Measurements from ENCODE around the gene SLIT1.

SLIT1 gene

DNA sequence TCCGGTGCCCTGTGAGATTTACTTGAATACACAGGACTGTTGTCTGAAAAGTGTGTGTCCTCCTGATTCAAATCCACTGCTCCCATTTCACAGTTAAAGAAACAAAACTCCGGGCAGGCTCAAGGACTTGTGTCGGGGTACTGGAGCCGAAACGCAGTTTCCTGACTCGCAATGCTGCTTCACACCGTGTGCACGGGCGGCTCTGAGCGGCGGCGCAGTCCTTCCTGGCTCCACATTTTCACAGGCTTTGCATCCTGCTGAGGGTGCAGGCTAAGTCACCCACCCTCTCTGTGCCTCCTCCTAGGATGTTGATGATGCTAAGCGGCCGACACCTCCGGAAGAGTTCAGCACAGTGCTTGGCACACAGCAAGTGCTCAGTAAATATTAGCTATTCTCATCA is 65.4 kb downstream of the SLIT1 start:
- intact Hi-C loops (cut with DNase I), result no loop called here
- DNase-seq, result peak in 2 of 10 donors; percentile 65 to 84

DNA sequence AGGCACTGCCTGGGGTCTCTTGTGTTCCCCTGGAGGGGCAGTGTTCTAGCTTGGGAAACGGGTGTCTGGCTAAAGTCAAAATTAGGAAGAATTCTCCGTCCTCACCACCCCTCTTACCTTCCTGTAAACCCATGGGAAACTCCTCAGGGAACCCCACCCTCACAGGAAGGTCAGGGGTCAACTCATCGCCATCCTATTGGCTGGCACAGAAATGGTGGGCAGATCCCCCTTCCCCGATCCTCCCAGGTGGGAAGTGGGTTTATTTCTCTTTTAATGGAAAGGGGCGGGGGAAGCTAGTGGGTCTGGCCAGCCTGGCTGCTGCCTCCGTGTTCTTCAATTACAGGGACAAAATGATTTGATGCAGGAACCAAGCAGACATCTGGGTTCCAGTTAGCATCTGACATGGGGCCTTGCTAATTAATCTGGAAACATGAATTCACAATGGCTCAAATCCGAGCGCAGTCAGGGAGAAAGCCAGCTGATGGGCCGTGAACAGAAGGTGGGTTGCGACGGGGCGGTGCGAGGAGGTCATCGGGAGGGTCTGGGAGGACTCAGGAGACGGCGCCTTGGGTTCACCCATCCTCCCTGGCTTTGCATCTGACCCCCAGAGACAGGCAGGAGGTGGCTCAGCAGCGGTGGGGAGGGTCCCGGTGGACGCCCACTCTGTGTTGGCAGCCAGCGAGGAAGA is 66.6 kb downstream of the SLIT1 start:
- peak in 2 of 10 donors; percentile 43 to 64 for DNase-seq
- intact Hi-C loops (cut with DNase I), result no loop called here

DNA sequence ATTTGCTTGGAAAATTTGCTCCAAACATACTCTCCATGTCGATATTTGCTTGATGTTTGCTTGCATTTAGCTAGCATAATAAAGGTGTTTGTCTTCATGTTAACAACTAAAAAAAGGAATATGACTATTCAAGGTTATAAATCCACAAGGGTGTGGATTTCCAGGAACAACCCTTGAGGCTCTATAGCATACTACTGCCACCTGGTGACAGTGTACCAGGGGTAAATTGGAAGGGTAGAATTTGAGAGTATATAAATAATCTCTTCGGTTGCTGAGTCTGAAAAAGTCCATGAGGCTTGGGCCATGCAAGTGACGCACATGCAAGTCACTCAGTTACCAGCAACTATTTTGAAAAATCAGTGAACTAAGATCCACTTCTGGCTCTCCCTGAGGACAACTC is 68.4 kb downstream of the SLIT1 start:
- intact Hi-C loops (cut with DNase I), result no loop called here
- no peak for DNase-seq

DNA sequence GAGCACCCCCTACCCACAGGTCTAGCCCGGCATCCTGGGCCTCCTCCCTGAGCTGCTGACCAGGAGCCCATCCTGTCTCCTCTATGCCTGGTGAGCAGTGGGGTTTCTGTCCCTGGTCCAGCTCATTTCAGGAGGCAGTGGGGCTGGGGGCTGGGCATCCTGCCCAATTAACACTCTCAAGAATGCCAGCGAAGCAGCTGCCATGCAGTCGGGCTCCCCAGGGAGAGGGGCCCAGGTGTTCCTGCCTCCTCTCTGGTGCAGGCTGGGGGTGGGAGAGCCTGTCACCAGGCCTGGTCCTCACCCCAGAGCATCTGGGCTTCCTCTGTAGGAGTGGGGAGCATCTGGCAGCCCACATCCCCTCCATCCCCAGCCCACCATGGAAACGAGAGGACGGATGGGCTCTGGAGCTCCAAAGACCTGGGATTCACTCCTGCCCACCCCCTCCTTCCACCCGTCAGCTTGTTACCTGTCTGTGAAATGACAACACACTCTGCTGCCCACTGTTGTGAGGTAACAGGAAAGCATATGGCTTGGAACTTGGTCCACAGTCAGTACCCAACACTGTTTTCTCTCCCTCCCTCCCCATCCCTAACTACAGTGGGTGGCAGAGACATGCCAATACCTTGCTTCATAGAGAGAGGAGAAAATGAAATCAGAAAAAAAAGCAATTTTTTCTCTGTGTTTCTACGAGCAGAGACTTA is 69.1 kb downstream of the SLIT1 start:
- intact Hi-C loops (cut with DNase I), result no loop called here

DNA sequence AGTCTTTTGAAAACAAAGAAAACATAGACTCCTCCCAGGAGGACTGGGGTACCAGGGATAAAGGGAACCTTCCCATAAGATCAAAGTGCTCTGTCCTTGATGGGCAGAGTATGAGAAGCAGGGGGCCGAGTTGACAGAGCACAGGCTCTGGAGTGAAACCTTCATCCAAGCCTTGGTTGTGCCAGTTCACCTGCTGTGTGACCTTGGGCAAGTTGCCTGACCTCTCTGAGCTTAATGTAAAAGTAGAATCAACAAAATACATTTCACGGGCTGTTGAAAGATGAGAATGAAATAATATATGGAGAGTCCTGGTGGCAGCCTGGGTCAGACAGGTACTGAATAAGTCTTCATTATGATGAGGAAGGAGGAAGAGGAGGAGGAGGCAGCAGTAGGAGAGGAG is 69.9 kb downstream of the SLIT1 start:
- intact Hi-C loops (cut with DNase I), result no loop called here
- DNase-seq, result no peak

More for the DNA sequence above, 69.1 kb downstream of the SLIT1 start:
- peak in 1 of 10 donors; percentile 77 for DNase-seq

DNA sequence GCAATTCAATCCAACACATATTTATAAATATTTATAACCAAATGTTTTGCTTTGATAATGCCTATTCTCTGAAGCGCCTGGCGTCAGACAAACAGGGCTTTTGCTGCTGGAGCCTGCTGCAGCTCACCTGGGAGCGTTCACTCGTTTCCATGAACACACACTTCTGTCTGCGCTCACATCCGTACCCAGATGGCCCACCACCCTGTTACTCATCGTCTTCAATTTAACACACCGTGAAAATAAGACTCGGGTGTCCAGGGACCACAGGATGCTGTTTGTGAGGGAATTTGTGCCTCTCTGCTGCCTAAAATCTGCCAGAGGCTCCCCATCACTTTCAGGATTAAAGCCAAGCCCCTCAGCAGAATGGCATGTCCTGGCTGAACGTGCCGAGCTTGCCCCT is 74.1 kb downstream of the SLIT1 start:
- no peak for DNase-seq
- intact Hi-C loops (cut with DNase I), result no loop called here

DNA sequence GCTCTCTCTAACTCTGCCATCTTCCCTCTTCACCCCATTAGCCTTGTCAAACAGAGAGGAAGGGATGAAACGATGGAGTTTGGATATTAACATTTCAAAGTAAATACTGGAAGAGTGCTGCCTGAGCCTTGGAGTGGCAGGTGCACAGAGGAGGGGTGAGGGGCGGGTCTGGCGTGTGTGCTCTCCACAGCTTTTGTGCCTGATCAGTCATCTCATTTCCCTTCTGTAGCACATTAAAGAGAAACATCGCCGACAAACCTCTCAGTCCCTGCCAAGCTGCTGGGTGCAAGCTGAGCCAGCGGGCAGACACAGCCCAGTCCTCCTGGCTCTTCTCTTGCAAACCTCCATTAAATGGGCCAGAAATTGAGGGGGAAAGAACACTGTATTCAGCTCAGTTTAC is 76.2 kb downstream of the SLIT1 start:
- intact Hi-C loops (cut with DNase I), result no loop called here
- DNase-seq, result peak in 4 of 10 donors; percentile 47 to 92 (median 71)

DNA sequence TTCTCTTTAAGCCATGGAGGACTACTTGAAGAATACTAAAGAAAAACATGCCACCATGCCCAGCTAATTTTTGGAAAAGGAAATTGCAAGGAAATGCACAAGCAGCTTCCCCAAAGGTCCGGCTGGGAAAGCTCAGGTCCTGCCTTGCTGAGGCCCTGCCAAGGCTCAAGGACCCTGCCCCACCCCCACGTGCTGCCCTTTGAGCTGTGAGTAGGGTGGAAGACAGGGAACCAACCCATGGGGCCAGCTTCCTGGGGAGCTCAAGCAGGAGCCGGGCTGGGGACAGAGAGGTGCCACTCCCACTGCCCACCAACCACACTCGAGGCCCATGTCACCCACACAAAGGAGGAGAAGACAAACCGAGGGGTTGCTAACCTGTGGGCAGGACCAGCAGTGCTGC is 78.2 kb downstream of the SLIT1 start:
- intact Hi-C loops (cut with DNase I), result no loop called here
- DNase-seq, result peak in 1 of 10 donors; percentile 45

DNA sequence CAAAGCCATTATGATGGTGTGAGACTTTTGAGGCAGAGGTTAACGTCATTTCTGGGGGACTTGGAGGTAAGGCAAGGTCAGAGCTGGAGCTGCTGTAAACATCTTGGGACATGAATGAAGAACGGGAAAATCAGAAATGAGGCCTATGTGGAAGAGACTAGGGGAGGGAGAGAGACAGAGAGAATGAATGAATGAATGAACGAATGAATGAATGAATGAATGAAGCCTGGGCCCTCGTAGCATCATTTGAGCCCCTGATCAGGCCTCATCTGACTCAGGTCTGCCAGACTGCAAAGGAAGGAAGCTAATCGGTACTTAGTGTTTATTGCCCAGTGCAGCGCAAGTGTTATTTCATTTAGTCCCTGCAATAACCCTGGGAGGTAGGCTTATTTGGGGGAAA is 79.6 kb downstream of the SLIT1 start:
- intact Hi-C loops (cut with DNase I), result no loop called here
- DNase-seq, result no peak

DNA sequence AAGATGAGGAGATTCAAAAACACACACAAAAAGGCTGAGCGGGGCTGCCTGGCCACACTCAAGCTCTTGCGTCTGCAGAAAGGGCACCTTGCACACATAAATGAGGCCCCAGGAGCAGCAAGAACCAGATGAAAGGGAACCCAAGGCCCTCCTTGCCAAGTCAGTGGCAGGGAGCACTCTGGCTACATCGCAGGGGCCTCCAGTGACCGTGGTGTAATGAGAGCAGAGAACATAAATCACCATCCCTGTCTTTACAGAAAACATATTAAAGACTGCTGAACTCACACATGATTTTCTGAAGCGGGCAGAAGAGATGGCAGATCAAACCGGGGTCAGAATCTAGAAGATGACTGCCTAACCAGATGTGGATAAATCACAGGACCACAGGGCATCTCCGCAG is 80.5 kb downstream of the SLIT1 start:
- intact Hi-C loops (cut with DNase I), result no loop called here
- no peak for DNase-seq

DNA sequence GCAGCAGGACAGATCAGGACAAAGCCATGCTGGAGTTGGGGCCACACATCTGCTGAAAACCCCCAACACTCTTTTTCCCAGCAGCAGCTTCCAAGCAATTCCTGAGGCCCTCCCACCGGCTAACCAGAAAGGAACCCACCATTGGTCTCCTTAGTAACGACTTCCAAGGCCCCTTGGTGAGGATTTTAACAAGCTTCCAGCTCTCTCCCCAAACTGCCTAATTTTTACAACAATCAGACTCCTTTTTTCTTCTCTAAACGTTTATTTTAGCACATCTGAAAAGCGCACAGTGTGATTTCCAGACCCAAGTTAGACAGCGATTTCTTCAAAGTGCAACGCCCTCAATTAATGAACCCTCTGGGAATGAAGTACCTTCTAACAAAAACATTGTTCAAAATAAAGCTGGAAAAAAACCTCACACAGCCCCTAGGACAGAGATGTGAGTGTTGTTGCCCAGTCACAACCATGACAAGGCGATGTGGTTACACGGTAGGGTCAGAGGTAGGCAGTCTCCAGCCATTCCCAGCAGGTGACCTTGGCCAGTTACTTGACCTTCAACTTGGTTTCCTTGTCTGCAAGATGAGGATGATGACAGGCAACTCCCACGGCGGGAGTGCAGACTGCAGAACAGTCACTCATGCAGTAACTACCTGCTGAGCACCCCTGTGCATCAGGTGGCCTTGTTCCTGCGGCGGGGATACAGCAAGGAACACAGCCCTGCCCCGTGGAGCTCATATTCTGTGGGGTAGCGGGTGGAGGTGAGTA is 82.3 kb downstream of the SLIT1 start:
- intact Hi-C loops (cut with DNase I), result no loop called here
- no peak for DNase-seq

DNA sequence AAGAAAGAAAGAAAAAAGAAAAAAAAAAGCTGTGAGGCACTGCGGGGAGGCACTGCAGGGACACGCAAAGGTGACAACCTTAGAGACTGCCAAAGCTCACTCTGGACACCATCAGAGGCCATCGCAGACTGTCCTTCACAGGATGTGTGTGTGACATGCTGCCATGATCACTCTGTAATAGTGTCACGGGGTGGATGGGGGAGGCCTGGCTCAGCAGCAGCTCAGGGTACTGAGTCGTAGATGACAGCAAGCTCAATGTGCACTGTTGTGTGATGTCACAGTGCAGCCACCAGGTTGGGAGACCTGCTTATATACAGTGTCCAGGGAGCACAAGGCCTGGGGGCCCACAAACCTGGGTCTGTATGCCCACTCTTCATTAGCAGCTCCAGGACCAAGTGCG is 83.3 kb downstream of the SLIT1 start:
- DNase-seq, result peak in 1 of 10 donors; percentile 73
- intact Hi-C loops (cut with DNase I), result no loop called here

DNA sequence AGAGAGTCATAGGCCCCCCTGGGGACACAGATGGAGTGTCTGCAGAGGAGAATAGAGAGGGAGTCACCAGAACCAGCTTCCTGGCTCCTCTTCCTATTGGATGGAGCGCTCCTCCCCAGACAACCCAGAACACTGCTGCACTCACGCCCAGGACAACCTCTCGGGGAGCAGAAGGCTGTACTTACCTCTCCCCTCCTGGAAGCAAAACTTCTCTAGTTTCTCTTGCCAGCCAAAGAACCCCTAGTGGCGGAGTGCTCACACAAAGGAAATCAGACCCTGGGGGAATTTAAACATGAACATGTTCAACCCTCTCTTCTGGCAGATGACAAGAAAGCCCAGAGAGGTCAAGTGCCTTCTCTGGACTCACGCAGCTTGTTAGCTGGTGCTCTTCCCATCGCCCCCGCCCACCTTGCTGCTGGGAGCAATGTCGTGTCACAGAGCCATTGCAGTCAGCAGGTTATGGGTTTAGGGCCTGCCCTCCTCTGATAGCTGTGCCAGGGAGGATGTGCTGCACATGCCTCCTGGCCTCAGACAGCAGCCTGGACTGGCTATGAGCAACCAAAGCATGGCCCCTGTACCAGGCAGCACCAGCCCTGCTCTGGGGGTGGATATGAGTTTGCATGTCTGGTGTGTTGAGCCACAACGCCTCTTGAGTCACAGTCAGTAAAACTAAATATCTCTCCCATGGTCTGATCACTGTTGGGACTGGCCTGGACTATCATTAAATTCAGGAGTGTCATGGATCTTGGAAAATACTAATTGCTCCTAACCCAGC is 84.4 kb downstream of the SLIT1 start:
- peak in 1 of 10 donors; percentile 51 for DNase-seq
- intact Hi-C loops (cut with DNase I), result no loop called here

DNA sequence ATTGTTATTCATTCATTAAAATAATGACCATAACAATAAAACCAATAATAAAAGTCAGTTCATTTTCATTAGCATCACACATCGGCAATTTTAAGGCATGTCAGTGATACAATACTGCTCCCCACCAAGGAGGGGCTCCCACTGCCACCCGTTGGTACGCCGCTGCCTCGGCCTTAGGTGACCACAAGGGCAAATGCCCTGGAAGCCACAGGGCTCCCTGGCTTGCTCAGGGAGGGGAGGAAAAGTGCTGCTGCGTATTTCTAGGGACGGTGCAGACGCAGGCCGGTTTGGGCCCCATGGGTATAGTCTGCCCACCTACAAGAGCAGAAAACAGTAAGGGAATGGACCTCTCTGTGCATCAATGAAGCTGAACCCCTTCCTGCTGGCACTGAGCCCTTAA is 85.1 kb downstream of the SLIT1 start:
- no peak for DNase-seq
- intact Hi-C loops (cut with DNase I), result no loop called here

DNA sequence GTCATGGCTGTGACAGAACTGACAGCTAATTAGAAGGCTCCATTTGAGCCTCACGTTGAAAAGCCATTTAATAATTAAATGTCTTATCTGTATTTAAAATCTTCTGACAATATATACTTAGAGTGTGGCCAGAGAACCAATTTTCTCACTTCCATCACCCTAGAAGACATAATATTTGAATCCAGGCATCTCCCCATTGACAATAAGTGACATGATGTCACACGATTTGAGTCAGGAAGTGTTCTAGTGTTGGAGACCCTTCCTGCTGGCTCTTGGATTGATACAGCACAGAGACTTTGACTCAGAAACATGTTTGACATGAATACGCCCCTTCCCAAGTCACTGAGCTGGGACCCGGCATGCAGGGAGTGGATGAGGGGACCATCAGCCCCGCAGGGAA is 85.9 kb downstream of the SLIT1 start:
- peak in 1 of 10 donors; percentile 39 for DNase-seq
- intact Hi-C loops (cut with DNase I), result no loop called here

DNA sequence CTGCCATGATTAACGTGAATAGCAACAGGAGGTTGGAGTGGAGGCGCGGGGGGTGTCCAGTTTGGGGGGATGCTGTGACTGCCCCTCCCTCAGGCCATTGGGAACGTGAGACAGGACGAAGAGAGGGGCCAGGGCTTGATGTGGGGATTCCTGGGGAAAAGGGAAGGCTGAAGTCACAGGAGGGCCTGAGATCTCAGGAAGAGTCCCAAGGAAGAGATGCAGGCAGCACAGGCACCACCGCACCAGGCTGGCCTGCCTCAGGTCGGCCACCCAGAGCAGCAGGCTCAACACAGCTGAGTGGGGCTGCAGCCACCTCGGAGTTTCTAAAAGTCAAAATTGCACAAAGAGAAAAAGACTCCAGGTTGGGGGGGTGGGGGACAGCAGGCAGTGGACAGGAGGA is 86.7 kb downstream of the SLIT1 start:
- intact Hi-C loops (cut with DNase I), result no loop called here
- DNase-seq, result peak in 1 of 10 donors; percentile 32

DNA sequence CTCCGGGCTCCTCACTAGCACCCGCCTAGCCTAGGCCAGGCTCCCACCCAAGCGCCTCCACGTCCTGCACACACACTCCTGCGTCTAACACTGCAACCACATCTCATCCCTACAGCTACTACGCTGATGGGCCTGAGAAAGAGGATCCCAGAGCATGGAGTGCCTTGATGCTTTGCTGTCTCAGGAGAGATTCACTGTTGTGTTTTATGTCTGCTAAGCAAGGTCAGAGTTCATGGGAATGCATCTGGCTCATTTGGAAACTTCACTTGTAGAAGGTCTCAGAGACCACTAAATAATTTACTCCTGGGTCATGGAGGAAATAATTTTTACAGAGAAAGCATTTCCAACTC is 88.7 kb downstream of the SLIT1 start:
- intact Hi-C loops (cut with DNase I), result no loop called here

DNA sequence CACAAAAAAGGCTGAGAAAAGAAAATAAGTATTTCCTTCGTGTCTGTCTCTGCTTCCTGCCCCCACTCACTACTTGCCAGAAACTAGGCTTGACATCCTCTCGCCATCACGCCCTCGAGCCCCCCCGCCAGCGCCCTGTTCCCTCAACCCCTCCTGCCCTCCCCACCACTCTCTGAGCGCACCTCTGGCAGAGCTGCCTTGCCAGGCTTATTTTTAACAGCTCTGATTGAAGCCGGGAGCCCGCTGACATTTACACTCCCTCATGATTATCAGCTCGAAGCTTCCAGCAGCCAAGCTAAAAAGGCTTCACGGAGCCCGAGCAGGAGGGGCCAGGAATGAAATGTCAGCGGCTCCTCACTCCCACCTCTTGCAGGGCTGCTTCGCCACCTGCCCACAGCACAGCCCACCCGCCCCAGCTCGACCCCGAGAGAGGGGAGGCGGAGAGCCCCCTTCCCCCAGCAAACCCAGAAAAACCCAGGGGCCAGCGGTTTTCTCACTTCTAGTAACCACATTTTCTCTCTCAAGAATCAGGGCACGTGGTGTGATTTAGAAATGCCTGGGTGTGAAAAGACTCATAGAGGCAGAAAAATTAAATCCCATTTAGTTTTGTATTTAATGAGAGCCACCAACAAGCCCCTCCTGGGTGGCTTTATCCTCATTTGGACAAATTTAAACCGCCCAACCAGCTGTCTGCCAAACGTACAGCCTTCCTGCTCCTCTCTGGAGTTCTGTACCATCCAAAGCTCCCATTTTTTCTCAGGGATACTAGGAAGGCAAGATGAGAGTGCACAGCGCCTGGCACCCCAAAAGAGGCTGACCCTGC is 89.3 kb downstream of the SLIT1 start:
- peak in 1 of 10 donors; percentile 85 for DNase-seq

More for the DNA sequence above, 88.7 kb downstream of the SLIT1 start:
- no peak for DNase-seq

DNA sequence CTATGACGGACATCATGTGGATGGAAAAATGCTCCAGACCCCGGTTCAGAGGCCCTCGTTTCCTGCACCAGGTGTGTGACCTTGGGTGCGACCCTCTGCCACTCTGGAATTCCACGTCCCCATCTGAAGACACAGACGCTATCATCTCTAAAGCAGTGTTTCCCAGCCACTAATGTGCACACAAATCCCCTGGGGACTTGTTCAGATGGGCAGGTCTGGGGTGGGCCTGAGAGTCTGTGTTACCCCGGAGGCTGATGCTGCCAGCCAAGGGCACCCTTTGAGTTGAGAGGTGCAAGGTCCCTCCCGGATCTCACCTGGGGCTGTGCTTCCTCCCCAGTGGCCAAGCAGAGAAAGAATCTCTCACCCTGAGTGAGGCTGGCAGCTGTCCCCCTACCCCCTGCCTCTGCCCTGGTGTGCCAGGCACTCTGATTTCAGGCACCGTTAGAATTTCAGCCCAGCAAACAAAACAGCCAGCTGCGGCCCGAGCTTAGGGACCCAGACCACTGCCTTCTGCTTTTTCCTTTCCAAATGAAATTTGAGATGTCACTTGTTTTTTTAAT is 90.0 kb downstream of the SLIT1 start:
- DNase-seq, result peak in 1 of 10 donors; percentile 64
- intact Hi-C loops (cut with DNase I), result no loop called here

More for the DNA sequence above, 89.3 kb downstream of the SLIT1 start:
- intact Hi-C loops (cut with DNase I), result no loop called here

DNA sequence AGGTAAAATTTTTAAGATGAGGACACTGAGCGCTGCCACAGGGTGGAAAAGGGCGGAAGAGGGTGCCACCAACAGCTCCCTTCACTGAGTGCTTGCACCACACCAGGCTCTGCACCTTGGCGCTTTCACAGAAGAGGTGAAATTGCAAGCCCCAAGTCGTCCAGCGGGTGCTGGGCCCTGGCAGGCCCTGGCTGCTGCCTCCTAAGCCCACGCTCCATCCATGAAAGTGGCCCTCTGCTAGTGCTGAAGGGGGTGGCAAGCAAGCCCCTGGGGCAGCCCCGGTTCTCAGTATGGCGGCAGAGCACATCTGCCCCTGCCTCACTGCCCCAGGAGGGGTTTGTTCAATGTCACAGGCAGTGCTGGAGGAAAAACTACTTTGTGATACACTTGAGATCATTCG is 95.1 kb downstream of the SLIT1 start:
- intact Hi-C loops (cut with DNase I), result no loop called here
- no peak for DNase-seq
